Panc1 (cell line): ENCODE measurements around the gene OSBPL8. TPM values are rescaled to one million over a fixed set of nuclear protein-coding genes. Genes with fewer than 3 reads are reported as not detected.

Experiments
- ATAC-seq: fragments of 200-7000 bp; cut with Tn5 transposase; 2 replicates; pipeline ENCODE4 v1.9.1; 2020; ENCODE audit warnings: mild to moderate bottlenecking, moderate library complexity
- BruUV-seq: library from RNA; stranded (reverse); fragments of 400-500 nt; replicated peaks from 2 replicates; lab custom pipeline; 2021; lab: Mats Ljungman, UMichigan
- CTCF ChIA-PET: fragments of 300-600 bp; sonication (Branson Sonifier 250); formaldehyde crosslinking; loops from one replicate; lab custom pipeline; 2022; ENCODE audit warnings: antibody characterized with exemption; lab: Charles Lee
- POLR2A ChIA-PET: fragments of 300-600 bp; sonication (Branson Sonifier 250); formaldehyde crosslinking; loops from one replicate; lab custom pipeline; 2022; ENCODE audit warnings: antibody characterized with exemption; lab: Charles Lee
- DNase-seq: peaks from one replicate; pipeline ENCODE4 v3.0.0-alpha.2; 2010; ENCODE audit warnings: low read depth, low spot score
- H3K27ac ChIP-seq: 2 replicates; pipeline ENCODE4 v1.5.1; 2011; ENCODE audit warnings: mild to moderate bottlenecking, low read length, inconsistent platforms
- H3K27me3 ChIP-seq: fragments of 200-500 bp; sonication (Bioruptor generic); 2 replicates; pipeline ENCODE4 v1.6.0; 2014; ENCODE audit warnings: low read length, inconsistent platforms; ENCODE audit not compliant: control insufficient read depth, insufficient read depth
- H3K36me3 ChIP-seq: fragments of 200-500 bp; sonication (Bioruptor generic); 2 replicates; pipeline ENCODE4 v1.5.1; 2014; ENCODE audit warnings: inconsistent platforms, mild to moderate bottlenecking, low read length, moderate library complexity; ENCODE audit not compliant: control insufficient read depth, insufficient read depth
- H3K4me1 ChIP-seq: 2 replicates; pipeline ENCODE4 v1.5.1; 2011; ENCODE audit warnings: inconsistent platforms, mild to moderate bottlenecking, low read length, moderate library complexity; ENCODE audit not compliant: control insufficient read depth, insufficient read depth
- H3K4me3 ChIP-seq, 2 experiments: 2 replicates each; pipeline ENCODE4 v1.5.1; 2011 to 2012; ENCODE audit warnings: low read depth in 2 of 2, low read length in 2 of 2, mild to moderate bottlenecking in 2 of 2, inconsistent platforms in 1 of 2, moderate library complexity in 1 of 2
- H3K9me3 ChIP-seq: fragments of 200-500 bp; sonication (Bioruptor generic); 2 replicates; pipeline ENCODE4 v1.5.1; 2014; ENCODE audit warnings: low read depth, mild to moderate bottlenecking, inconsistent platforms, low read length, moderate library complexity; ENCODE audit not compliant: control insufficient read depth, insufficient read depth
- POLR2AphosphoS5 ChIP-seq: IDR thresholded peaks from 2 replicates; pipeline ENCODE4 v1.6.1; 2012; ENCODE audit warnings: mild to moderate bottlenecking, low read depth, low read length, moderate library complexity
- SIN3A ChIP-seq: IDR thresholded peaks from 2 replicates; pipeline ENCODE4 v1.6.1; 2012; ENCODE audit warnings: low read depth, mild to moderate bottlenecking, low read length, moderate library complexity, borderline replicate concordance; ENCODE audit not compliant: insufficient read depth
- TCF7L2 ChIP-seq: IDR thresholded peaks from 2 replicates; pipeline ENCODE4 v1.6.1; 2011; ENCODE audit warnings: mild to moderate bottlenecking, low read depth, low read length, inconsistent platforms
- in situ Hi-C: cut with HindIII; loops from 2 replicates; pipeline ENCODE4 v1.10.0; 2016; ENCODE audit warnings: low sequenced_read_pairs, low pct_unique_long_range_greater_than_20kb
- intact Hi-C: fragments of 100-400 bp; cut with micrococcal nuclease; formaldehyde crosslinking; loops from one replicate; pipeline ENCODE4 v1.10.0; 2022; ENCODE audit not compliant: unreplicated experiment
- total RNA-seq: library from RNA; stranded (reverse); gene quantifications from one replicate; pipeline ENCODE4 v1.2.1, GENCODE V29; 2021; ENCODE audit not compliant: unreplicated experiment
- TF ChIP-seq, protein P1 (sequence below), 2 experiments: IDR thresholded peaks; 2 replicates each; pipeline ENCODE4 v1.6.1; 2011 to 2012; ENCODE audit warnings: low read depth in 2 of 2, control low read depth in 1 of 2, low read length in 1 of 2, mild to moderate bottlenecking in 1 of 2, moderate library complexity in 1 of 2; ENCODE audit not compliant: insufficient read depth in 1 of 2
- TF ChIP-seq, protein P2 (sequence below): fragments of 450-650 bp; IDR thresholded peaks from 2 replicates; pipeline ENCODE4 v1.5.1; 2017; ENCODE audit warnings: mild to moderate bottlenecking

OSBPL8 gene
- total RNA-seq, 1 experiment from 2014 or later: 76.9 TPM

DNA sequence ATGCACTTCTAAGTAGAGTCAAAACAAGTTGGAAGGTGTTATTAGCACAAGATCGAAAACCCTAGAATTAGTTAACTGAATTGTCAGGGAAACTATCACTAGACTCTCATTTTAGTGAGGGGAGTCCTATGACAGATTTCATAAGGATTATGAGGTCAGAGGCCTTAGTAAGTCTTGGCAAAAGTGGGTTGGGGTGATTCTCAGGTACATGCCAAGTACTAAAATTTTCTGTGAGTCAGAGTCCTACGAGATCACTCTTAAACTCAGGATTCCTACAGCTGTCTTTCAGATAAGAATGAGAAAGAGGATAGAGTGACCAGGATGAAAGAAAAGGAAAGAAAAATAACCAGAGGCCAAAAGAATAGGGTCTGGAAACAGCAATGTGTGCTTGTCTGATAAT is 160.5 kb downstream of the OSBPL8 start:
- no peaks in the 10 kb centered on the region for H3K4me1 ChIP-seq
- ChIA-PET CTCF (no interaction called here), POLR2A (no interaction called here)
- TF ChIP-seq, protein P1, sequence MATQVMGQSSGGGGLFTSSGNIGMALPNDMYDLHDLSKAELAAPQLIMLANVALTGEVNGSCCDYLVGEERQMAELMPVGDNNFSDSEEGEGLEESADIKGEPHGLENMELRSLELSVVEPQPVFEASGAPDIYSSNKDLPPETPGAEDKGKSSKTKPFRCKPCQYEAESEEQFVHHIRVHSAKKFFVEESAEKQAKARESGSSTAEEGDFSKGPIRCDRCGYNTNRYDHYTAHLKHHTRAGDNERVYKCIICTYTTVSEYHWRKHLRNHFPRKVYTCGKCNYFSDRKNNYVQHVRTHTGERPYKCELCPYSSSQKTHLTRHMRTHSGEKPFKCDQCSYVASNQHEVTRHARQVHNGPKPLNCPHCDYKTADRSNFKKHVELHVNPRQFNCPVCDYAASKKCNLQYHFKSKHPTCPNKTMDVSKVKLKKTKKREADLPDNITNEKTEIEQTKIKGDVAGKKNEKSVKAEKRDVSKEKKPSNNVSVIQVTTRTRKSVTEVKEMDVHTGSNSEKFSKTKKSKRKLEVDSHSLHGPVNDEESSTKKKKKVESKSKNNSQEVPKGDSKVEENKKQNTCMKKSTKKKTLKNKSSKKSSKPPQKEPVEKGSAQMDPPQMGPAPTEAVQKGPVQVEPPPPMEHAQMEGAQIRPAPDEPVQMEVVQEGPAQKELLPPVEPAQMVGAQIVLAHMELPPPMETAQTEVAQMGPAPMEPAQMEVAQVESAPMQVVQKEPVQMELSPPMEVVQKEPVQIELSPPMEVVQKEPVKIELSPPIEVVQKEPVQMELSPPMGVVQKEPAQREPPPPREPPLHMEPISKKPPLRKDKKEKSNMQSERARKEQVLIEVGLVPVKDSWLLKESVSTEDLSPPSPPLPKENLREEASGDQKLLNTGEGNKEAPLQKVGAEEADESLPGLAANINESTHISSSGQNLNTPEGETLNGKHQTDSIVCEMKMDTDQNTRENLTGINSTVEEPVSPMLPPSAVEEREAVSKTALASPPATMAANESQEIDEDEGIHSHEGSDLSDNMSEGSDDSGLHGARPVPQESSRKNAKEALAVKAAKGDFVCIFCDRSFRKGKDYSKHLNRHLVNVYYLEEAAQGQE (IDR thresholded peaks at IDR 0.05; ENCODE audit: insufficient read depth in 1 of 2, low read depth in 2 of 2, low read length in 1 of 2): no peak
- TF ChIP-seq, protein P2, sequence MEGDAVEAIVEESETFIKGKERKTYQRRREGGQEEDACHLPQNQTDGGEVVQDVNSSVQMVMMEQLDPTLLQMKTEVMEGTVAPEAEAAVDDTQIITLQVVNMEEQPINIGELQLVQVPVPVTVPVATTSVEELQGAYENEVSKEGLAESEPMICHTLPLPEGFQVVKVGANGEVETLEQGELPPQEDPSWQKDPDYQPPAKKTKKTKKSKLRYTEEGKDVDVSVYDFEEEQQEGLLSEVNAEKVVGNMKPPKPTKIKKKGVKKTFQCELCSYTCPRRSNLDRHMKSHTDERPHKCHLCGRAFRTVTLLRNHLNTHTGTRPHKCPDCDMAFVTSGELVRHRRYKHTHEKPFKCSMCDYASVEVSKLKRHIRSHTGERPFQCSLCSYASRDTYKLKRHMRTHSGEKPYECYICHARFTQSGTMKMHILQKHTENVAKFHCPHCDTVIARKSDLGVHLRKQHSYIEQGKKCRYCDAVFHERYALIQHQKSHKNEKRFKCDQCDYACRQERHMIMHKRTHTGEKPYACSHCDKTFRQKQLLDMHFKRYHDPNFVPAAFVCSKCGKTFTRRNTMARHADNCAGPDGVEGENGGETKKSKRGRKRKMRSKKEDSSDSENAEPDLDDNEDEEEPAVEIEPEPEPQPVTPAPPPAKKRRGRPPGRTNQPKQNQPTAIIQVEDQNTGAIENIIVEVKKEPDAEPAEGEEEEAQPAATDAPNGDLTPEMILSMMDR: no peak
- TF ChIP-seq SIN3A (no peak), TCF7L2 (no peak), POLR2AphosphoS5 (no peak)
- no peak overlapping the region for H3K4me3 ChIP-seq
- no peaks in the 10 kb centered on the region for H3K9me3 ChIP-seq
- intact Hi-C loops: no loop called here
- ATAC-seq: no peak
- no TSS peak for BruUV-seq
- H3K27ac ChIP-seq: no peak overlapping the region
- no peaks in the 10 kb centered on the region for H3K27me3 ChIP-seq
- no peak for DNase-seq
- H3K36me3 ChIP-seq: 0 out of 2 replicates have a peak, but pooled peaks cover 2% of the 10 kb centered on the region
- in situ Hi-C loops: no loop called here

DNA sequence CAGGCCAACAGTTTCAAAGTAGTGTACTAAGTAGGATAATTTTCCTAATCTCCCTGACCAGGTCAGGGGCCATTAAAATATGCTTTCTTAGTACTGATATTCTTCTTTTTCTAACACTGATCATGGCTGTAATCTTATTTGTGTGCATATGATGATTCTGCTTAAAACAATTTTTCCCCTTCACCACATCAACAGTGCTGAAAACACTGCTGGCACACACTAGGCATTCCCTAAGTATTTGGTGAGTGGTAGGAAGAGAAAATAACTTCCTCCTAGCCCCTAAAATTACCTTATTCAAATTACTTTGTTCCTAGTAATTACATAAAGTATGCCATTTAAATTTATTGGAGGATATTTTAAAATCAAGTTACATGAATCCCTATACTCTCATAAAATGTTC is 161.5 kb downstream of the OSBPL8 start:
- Histone ChIP-seq H3K4me3 (no peak overlapping the region), H3K4me1 (no peaks in the 10 kb centered on the region), H3K36me3 (0 out of 2 replicates have a peak, but pooled peaks cover 2% of the 10 kb centered on the region), H3K9me3 (no peaks in the 10 kb centered on the region), H3K27me3 (no peaks in the 10 kb centered on the region), H3K27ac (no peak overlapping the region)
- TF ChIP-seq, protein P2: no peak
- TF ChIP-seq TCF7L2 (no peak), POLR2AphosphoS5 (no peak), SIN3A (no peak)
- TF ChIP-seq, protein P1 (IDR thresholded peaks at IDR 0.05; ENCODE audit: insufficient read depth in 1 of 2, low read depth in 2 of 2, low read length in 1 of 2): no peak
- intact Hi-C loops: no loop called here
- ATAC-seq: no peak
- ChIA-PET POLR2A (no interaction called here), CTCF (no interaction called here)
- in situ Hi-C loops: no loop called here
- no TSS peak for BruUV-seq
- no peak for DNase-seq
